HL-60 (cell line): Measurements from ENCODE around the gene ALAD.
"Not testable (repeated sequence)": the region's sequence is repeated elsewhere in the genome, so short reads cannot be mapped to it uniquely, and the experiment has no call there.

ENCODE experiments used
- CTCF ChIP-seq: IDR thresholded peaks from one replicate; pipeline ENCODE4 v1.5.1; 2011; ENCODE audit warnings: low read length, control low read depth, inconsistent platforms; ENCODE audit not compliant: insufficient read depth
- REST ChIP-seq: IDR thresholded peaks from 2 replicates; pipeline ENCODE4 v1.6.1; 2012; ENCODE audit warnings: low read depth; ENCODE audit not compliant: insufficient replicate concordance

DNA sequence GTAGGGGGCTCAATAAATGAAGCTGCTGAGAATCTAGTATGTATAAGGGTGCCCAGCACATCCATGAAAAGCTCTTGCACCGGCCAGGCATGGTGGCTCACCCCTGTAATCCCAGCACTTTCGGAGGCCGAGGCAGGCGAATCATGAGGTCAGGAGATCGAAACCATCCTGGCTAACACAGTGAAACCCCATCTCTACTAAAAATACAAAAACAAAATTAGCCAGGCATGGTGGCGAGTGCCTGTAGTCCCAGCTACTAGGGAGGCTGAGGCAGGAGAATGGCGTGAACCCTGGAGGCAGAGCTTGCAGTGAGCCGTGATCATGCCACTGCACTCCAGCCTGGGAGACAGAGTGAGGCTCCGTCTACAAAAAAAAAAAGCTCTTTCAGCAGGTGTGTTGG is 5.3 kb upstream of the ALAD start:
- not testable (repeated sequence) for TF ChIP-seq CTCF, REST
